Neural cell (in vitro differentiated cells): ENCODE results near the gene ST3GAL4.

Experiments
- EP300 ChIP-seq: fragments of 450-650 bp; conservative IDR thresholded peaks from 2 replicates; pipeline ENCODE4 v1.6.1; 2014; ENCODE audit warnings: antibody characterized with exemption, mild to moderate bottlenecking, moderate library complexity; ENCODE audit not compliant: poor library complexity, severe bottlenecking
- EZH2 ChIP-seq: fragments of 200-600, 300-800 bp; shearing (Covaris generic), sonication (generic); IDR thresholded peaks from 2 replicates; pipeline ENCODE4 v1.6.1; 2014; ENCODE audit warnings: antibody characterized with exemption, low read length, borderline replicate concordance, mild to moderate bottlenecking; ENCODE audit not compliant: insufficient read depth, poor library complexity, severe bottlenecking
- POLR2AphosphoS5 ChIP-seq: IDR thresholded peaks from 2 replicates; pipeline ENCODE4 v1.6.1; 2012
- RAD21 ChIP-seq: fragments of 450-650 bp; conservative IDR thresholded peaks from 2 replicates; pipeline ENCODE4 v1.6.1; 2014; ENCODE audit warnings: antibody characterized with exemption, mild to moderate bottlenecking, moderate library complexity
- TAF1 ChIP-seq: IDR thresholded peaks from 2 replicates; pipeline ENCODE4 v1.6.1; 2012; ENCODE audit warnings: low read depth
- TF ChIP-seq, protein P1 (sequence below): fragments of 450-650 bp; IDR thresholded peaks from 2 replicates; pipeline ENCODE4 v1.5.1; 2014; ENCODE audit warnings: antibody characterized with exemption, mild to moderate bottlenecking, moderate library complexity; ENCODE audit not compliant: poor library complexity, severe bottlenecking
- TF ChIP-seq, protein P2 (sequence below): IDR thresholded peaks from 2 replicates; pipeline ENCODE4 v1.6.1; 2012; ENCODE audit warnings: borderline replicate concordance

DNA sequence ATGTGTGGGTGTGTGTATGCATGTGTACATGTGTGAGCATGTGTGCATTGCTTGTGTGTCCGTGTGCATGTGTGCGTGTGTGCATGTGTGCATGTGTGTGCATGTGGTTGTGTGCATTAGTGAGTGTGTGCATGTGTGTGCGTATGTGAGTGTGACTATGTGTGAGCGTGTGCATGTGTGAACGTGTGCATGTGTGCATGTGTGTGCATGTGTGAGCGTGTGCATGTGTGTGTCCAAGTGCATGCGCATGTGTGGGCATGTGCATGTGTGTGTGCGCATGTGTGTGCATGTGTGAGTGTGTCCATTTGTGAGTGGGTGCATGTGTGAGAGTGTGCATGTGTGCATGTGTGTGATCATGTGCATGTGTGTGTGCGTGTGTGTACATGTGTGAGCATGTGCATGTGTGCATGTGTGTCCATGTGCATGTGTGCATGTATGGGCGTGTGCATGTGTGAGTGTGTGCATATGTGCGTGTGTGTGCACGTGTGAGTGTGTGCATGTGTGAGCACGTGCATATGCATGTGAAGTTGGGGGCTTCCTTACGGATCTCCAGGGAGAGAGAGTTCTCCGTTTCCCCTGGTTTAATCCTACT lies 95.8 kb downstream of the ST3GAL4 start:
- TF ChIP-seq, protein P1, sequence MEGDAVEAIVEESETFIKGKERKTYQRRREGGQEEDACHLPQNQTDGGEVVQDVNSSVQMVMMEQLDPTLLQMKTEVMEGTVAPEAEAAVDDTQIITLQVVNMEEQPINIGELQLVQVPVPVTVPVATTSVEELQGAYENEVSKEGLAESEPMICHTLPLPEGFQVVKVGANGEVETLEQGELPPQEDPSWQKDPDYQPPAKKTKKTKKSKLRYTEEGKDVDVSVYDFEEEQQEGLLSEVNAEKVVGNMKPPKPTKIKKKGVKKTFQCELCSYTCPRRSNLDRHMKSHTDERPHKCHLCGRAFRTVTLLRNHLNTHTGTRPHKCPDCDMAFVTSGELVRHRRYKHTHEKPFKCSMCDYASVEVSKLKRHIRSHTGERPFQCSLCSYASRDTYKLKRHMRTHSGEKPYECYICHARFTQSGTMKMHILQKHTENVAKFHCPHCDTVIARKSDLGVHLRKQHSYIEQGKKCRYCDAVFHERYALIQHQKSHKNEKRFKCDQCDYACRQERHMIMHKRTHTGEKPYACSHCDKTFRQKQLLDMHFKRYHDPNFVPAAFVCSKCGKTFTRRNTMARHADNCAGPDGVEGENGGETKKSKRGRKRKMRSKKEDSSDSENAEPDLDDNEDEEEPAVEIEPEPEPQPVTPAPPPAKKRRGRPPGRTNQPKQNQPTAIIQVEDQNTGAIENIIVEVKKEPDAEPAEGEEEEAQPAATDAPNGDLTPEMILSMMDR: no peak
- TF ChIP-seq, protein P2, sequence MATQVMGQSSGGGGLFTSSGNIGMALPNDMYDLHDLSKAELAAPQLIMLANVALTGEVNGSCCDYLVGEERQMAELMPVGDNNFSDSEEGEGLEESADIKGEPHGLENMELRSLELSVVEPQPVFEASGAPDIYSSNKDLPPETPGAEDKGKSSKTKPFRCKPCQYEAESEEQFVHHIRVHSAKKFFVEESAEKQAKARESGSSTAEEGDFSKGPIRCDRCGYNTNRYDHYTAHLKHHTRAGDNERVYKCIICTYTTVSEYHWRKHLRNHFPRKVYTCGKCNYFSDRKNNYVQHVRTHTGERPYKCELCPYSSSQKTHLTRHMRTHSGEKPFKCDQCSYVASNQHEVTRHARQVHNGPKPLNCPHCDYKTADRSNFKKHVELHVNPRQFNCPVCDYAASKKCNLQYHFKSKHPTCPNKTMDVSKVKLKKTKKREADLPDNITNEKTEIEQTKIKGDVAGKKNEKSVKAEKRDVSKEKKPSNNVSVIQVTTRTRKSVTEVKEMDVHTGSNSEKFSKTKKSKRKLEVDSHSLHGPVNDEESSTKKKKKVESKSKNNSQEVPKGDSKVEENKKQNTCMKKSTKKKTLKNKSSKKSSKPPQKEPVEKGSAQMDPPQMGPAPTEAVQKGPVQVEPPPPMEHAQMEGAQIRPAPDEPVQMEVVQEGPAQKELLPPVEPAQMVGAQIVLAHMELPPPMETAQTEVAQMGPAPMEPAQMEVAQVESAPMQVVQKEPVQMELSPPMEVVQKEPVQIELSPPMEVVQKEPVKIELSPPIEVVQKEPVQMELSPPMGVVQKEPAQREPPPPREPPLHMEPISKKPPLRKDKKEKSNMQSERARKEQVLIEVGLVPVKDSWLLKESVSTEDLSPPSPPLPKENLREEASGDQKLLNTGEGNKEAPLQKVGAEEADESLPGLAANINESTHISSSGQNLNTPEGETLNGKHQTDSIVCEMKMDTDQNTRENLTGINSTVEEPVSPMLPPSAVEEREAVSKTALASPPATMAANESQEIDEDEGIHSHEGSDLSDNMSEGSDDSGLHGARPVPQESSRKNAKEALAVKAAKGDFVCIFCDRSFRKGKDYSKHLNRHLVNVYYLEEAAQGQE: no peak
- no peak for TF ChIP-seq EZH2
- TF ChIP-seq TAF1: no peak
- no peak for TF ChIP-seq EP300
- TF ChIP-seq POLR2AphosphoS5: no peak
- no peak for TF ChIP-seq RAD21
